HepG2 (cell line): Measurements from ENCODE around the gene MLX. TPM values are rescaled to one million over a fixed set of nuclear protein-coding genes. Genes with fewer than 3 reads are reported as not detected.

Experiments
- FOXP4 ChIP-seq: sonication (generic); formaldehyde crosslinking; IDR thresholded peaks from 2 replicates; pipeline ENCODE4 v1.4.0; 2020; ENCODE audit warnings: missing genetic modification reagents
- HHEX ChIP-seq: IDR thresholded peaks from 2 replicates; pipeline ENCODE4 v1.6.1; 2016; ENCODE audit warnings: control low read depth
- KDM4B ChIP-seq: sonication (generic); formaldehyde crosslinking; IDR thresholded peaks from 2 replicates; pipeline ENCODE4 v1.4.0; 2020; ENCODE audit warnings: missing genetic modification reagents
- MAF1 ChIP-seq: sonication (generic); formaldehyde crosslinking; IDR thresholded peaks from 2 replicates; pipeline ENCODE4 v1.5.0; 2020; ENCODE audit warnings: missing genetic modification reagents, borderline replicate concordance
- NCOA2 ChIP-seq: sonication (generic); formaldehyde crosslinking; IDR thresholded peaks from 2 replicates; pipeline ENCODE4 v1.8.0; 2022; ENCODE audit warnings: inconsistent platforms
- PHF5A ChIP-seq: IDR thresholded peaks from one replicate; pipeline ENCODE4 v1.6.1; 2018; ENCODE audit warnings: low read depth, missing genetic modification reagents; ENCODE audit not compliant: unreplicated experiment
- POGK ChIP-seq: sonication (generic); formaldehyde crosslinking; conservative IDR thresholded peaks from 2 replicates; pipeline ENCODE4 v1.8.0; 2022; ENCODE audit warnings: mild to moderate bottlenecking, moderate library complexity, missing genetic modification reagents
- RFXANK ChIP-seq: IDR thresholded peaks from 2 replicates; pipeline ENCODE4 v1.6.1; 2016
- SOX5 ChIP-seq: IDR thresholded peaks from 2 replicates; pipeline ENCODE4 v1.6.1; 2016; ENCODE audit warnings: borderline replicate concordance
- YEATS2 ChIP-seq: sonication (generic); formaldehyde crosslinking; IDR thresholded peaks from 2 replicates; pipeline ENCODE4 v1.4.0; 2020; ENCODE audit warnings: missing genetic modification reagents, borderline replicate concordance
- ZBTB1 ChIP-seq: sonication (generic); formaldehyde crosslinking; IDR thresholded peaks from 2 replicates; pipeline ENCODE4 v1.4.0; 2020; ENCODE audit warnings: missing genetic modification reagents, borderline replicate concordance
- ZFP90 ChIP-seq: sonication (generic); formaldehyde crosslinking; IDR thresholded peaks from 2 replicates; pipeline ENCODE4 v1.8.0; 2022; ENCODE audit warnings: missing genetic modification reagents, mild to moderate bottlenecking, inconsistent platforms, borderline replicate concordance
- ZHX2 ChIP-seq, 2 experiments: sonication (generic) in 1 of 2; formaldehyde crosslinking in 1 of 2; IDR thresholded peaks; 2 replicates each; pipeline versions ENCODE4 v1.6.1 to v1.9.0; 2014 to 2022; ENCODE audit warnings: antibody characterized with exemption in 1 of 2, borderline replicate concordance in 1 of 2, inconsistent platforms in 1 of 2, low read depth in 1 of 2, missing genetic modification reagents in 1 of 2
- ZNF180 ChIP-seq: sonication (generic); formaldehyde crosslinking; IDR thresholded peaks from 2 replicates; pipeline ENCODE4 v1.4.0; 2020; ENCODE audit warnings: low read depth, missing genetic modification reagents, borderline replicate concordance
- ZNF256 ChIP-seq: sonication (generic); formaldehyde crosslinking; conservative IDR thresholded peaks from 2 replicates; pipeline ENCODE4 v1.4.0; 2020; ENCODE audit warnings: missing genetic modification reagents
- ZNF547 ChIP-seq: sonication (generic); formaldehyde crosslinking; IDR thresholded peaks from 2 replicates; pipeline ENCODE4 v1.5.1; 2020; ENCODE audit warnings: mild to moderate bottlenecking, missing genetic modification reagents
- ZNF749 ChIP-seq: sonication (generic); formaldehyde crosslinking; IDR thresholded peaks from 2 replicates; pipeline ENCODE4 v1.8.0; 2022; ENCODE audit warnings: mild to moderate bottlenecking, missing genetic modification reagents, moderate library complexity, borderline replicate concordance
- polyA plus RNA-seq, 8 experiments: library from polyadenylated mRNA; depleted of rRNA in 3 of 8; stranded (reverse) in 7 of 8; unstranded in 1 of 8; fragments of >200 nt; fragmentation: Illumina TruSeq in 4 of 8; extraction: Trizol in 4 of 8; gene quantifications; 2 replicates each; pipeline versions ENCODE4 v1.2.1 to v1.2.3, GENCODE V29; 2011 to 2016; ENCODE audit warnings: low read depth in 4 of 8, missing spikeins in 1 of 8, mixed read lengths in 1 of 8; ENCODE audit not compliant: insufficient read depth in 1 of 8
- total RNA-seq, 5 experiments: library from RNA; depleted of rRNA; stranded (reverse); fragments of >200 nt; fragmentation: Illumina TruSeq; extraction: Trizol; gene quantifications; 2 replicates each; pipeline ENCODE4 v1.2.3, GENCODE V29; 2016; ENCODE audit warnings: low read depth in 1 of 5

The MLX gene
- total and polyA plus RNA-seq, 2 of the 13 experiments (the other 11 are each of a cell fraction or from before 2014, with no cell fraction given), result 38.9 to 74.4 TPM

GRCh38 chr17:42609182-42609813 lies 42.4 kb downstream of the MLX start, which contains the start of the genes RETREG3 and TUBG1 (continued):
- TF ChIP-seq ZNF749 (CRISPR knock-in tag) (0 out of 2 replicates have a peak, but pooled peaks have one; percentile 68), ZNF547 (peak; percentile 97), SOX5 (CRISPR knock-in tag) (peak; percentile 51), ZFP90 (CRISPR knock-in tag) (peak; percentile 76; the same call in 1 of the 2 replicates), KDM4B (CRISPR knock-in tag) (peak; percentile 29; the same call in 1 of the 2 replicates), ZHX2 (IDR thresholded peaks at IDR 0.05; ENCODE audit: low read depth) (no peak), ZHX2 (CRISPR knock-in tag; IDR thresholded peaks at IDR 0.05; ENCODE audit: borderline replicate concordance) (peak; percentile 86), ZNF180 (CRISPR knock-in tag) (peak; percentile 56; the same call in 1 of the 2 replicates), POGK (no peak), PHF5A (peak; percentile 38), FOXP4 (CRISPR knock-in tag) (peak; percentile 49; the same call in 1 of the 2 replicates), YEATS2 (peak; percentile 90), NCOA2 (CRISPR knock-in tag) (0 out of 2 replicates have a peak, but pooled peaks have one; percentile 15), MAF1 (CRISPR knock-in tag) (peak; percentile 86; the same call in 1 of the 2 replicates), RFXANK (CRISPR knock-in tag) (no peak), ZNF256 (CRISPR knock-in tag) (peak; percentile 67; the same call in 1 of the 2 replicates), HHEX (no peak), ZBTB1 (CRISPR knock-in tag) (no peak)
